PFSK-1 (cell line): ENCODE data around the gene SAMD8.

Experiments
- FOXP2 ChIP-seq: optimal IDR thresholded peaks from 2 replicates; pipeline ENCODE3; 2011; ENCODE audit warnings: borderline replicate concordance, control low read depth, inconsistent platforms; ENCODE audit not compliant: insufficient read depth; ENCODE audit errors: extremely low read length, extremely low read depth
- POLR2AphosphoS5 ChIP-seq: IDR thresholded peaks from 2 replicates; pipeline ENCODE4 v1.6.1; 2012; ENCODE audit warnings: low read depth, mild to moderate bottlenecking, control low read depth, low read length, moderate library complexity
- REST ChIP-seq, 2 experiments: IDR thresholded peaks; 2 replicates each; pipeline versions ENCODE4 v1.6.1 to v1.8.0; 2011 to 2012; ENCODE audit warnings: low read depth in 2 of 2, low read length in 2 of 2, control low read depth in 1 of 2, inconsistent platforms in 1 of 2, mild to moderate bottlenecking in 1 of 2, moderate library complexity in 1 of 2; ENCODE audit not compliant: insufficient read depth in 1 of 2
- SIN3A ChIP-seq: IDR thresholded peaks from 2 replicates; pipeline ENCODE4 v1.6.1; 2012; ENCODE audit warnings: mild to moderate bottlenecking, low read length, moderate library complexity, borderline replicate concordance; ENCODE audit not compliant: insufficient read depth
- TAF1 ChIP-seq: IDR thresholded peaks from 2 replicates; pipeline ENCODE4 v1.6.1; 2012; ENCODE audit warnings: low read length, control low read depth, borderline replicate concordance; ENCODE audit not compliant: insufficient read depth

SAMD8 gene

DNA sequence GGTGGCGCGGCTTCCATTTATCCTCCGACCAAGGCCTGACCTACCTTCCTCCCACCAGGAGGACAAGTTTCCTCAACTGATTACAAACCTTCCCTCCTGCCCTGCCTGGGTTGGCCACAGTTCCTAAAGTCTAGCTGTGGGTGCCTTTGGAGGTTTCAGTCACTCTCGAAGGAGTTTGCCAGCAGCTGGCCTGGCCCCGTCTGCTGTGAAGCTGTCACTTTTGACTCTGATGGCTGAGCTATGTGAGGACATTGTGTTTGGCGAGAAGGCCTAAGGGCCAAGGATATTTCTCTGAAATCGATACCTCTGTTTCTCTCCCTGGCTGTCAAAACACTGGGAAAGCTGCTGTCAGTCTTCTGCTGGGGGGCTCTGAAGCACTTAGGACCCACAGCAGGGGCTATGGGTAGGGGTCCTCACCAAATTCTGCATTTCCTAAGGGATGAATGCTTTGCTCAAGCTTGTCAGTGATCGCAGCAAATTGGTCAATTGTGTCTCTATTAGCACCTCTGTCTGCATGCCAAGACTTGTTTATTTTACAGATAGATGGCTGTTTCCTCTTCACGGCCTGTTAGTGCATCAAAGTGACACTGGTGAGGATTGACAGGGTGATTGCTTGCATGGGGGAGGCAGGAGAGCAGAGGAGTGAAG is 31.9 kb upstream of the SAMD8 start:
- TF ChIP-seq TAF1 (no peak), POLR2AphosphoS5 (no peak), FOXP2 (no peak), REST (IDR thresholded peaks at IDR 0.05; ENCODE audit: insufficient read depth in 1 of 2, low read depth in 2 of 2, low read length in 2 of 2) (no peak), SIN3A (no peak)

- TF ChIP-seq SIN3A (no peak), REST (IDR thresholded peaks at IDR 0.05; ENCODE audit: insufficient read depth in 1 of 2, low read depth in 2 of 2, low read length in 2 of 2) (no peak), TAF1 (no peak), FOXP2 (no peak), POLR2AphosphoS5 (no peak)
Observed at GRCh38 chr10:75080554-75080953, 30.9 kb upstream of the SAMD8 start.

- TF ChIP-seq REST (IDR thresholded peaks at IDR 0.05; ENCODE audit: insufficient read depth in 1 of 2, low read depth in 2 of 2, low read length in 2 of 2) (no peak), SIN3A (no peak), TAF1 (no peak), FOXP2 (no peak), POLR2AphosphoS5 (no peak)
Observed at GRCh38 chr10:75081379-75081778, 30.1 kb upstream of the SAMD8 start.

GRCh38 chr10:75083972-75084833 is 27.3 kb upstream of the SAMD8 start:
- TF ChIP-seq TAF1, result no peak
- no peak for TF ChIP-seq REST (IDR thresholded peaks at IDR 0.05; ENCODE audit: insufficient read depth in 1 of 2, low read depth in 2 of 2, low read length in 2 of 2)
- TF ChIP-seq POLR2AphosphoS5, result no peak
- TF ChIP-seq FOXP2, result no peak
